HCT116 (cell line): ENCODE data around the gene MPP7. TPM values are rescaled to one million over a fixed set of nuclear protein-coding genes. Genes with fewer than 3 reads are reported as not detected.

ENCODE experiments used
- ATAC-seq: fragments of 200-7000 bp; cut with Tn5 transposase; 2 replicates; pipeline ENCODE4 v1.9.1; 2020; ENCODE audit warnings: mild to moderate bottlenecking, moderate library complexity
- BruUV-seq: library from RNA; stranded (reverse); fragments of 400-500 nt; replicated peaks from 2 replicates; lab custom pipeline; 2021; lab: Mats Ljungman, UMichigan
- CTCF ChIA-PET: fragments of 300-600 bp; sonication (Branson Sonifier 250); formaldehyde crosslinking; loops from one replicate; lab custom pipeline; 2021; ENCODE audit warnings: antibody characterized with exemption; lab: Charles Lee
- POLR2A ChIA-PET: fragments of 300-600, 350-600 bp; sonication (Branson Sonifier 250); formaldehyde crosslinking; loops from one replicate; lab custom pipeline; 2021; ENCODE audit warnings: antibody characterized with exemption; lab: Charles Lee
- RAD21 ChIA-PET, 2 experiments: fragments of 300-600 bp; sonication (Branson Sonifier 250); formaldehyde crosslinking; loops; one replicate each; lab custom pipeline; 2023; ENCODE audit warnings: low total read pairs in 2 of 2; ENCODE audit not compliant: uncharacterized antibody in 2 of 2, unreplicated experiment in 2 of 2, low non-redundant PET in 1 of 2; lab: Charles Lee
- DNase-seq: peaks from one replicate; pipeline ENCODE4 v3.0.0-alpha.2; 2010; ENCODE audit warnings: low read depth, low spot score
- H2AFZ ChIP-seq: fragments of 200-600 bp; shearing (Covaris generic), sonication (generic); 2 replicates; pipeline ENCODE4 v1.6.1; 2017; ENCODE audit warnings: low read depth, mixed run types, mixed read lengths, antibody characterized with exemption, low read length; ENCODE audit not compliant: poor library complexity, severe bottlenecking
- H3K27ac ChIP-seq: 2 replicates; pipeline ENCODE4 v1.5.1; 2012; ENCODE audit warnings: low read depth, low read length
- H3K27me3 ChIP-seq: fragments of 200-600 bp; sonication (generic); 2 replicates; pipeline ENCODE4 v1.6.1; 2016; ENCODE audit warnings: mixed run types, low read length, mixed read lengths; ENCODE audit not compliant: insufficient read depth
- H3K36me3 ChIP-seq, 2 experiments: fragments of 200-500 bp in 1 of 2; fragments of 200-600 bp in 1 of 2; sonication (Bioruptor generic) in 1 of 2; sonication (generic) in 1 of 2; 2 replicates each; pipeline versions ENCODE4 v1.5.1 to v1.6.1; 2014 to 2016; ENCODE audit warnings: low read length in 2 of 2, inconsistent platforms in 1 of 2, mixed read lengths in 1 of 2, mixed run types in 1 of 2; ENCODE audit not compliant: insufficient read depth in 2 of 2, control insufficient read depth in 1 of 2
- H3K4me1 ChIP-seq, 2 experiments: fragments of 200-600 bp in 1 of 2; sonication (generic) in 1 of 2; 2 replicates each; pipeline versions ENCODE4 v1.5.1 to v1.6.1; 2012 to 2017; ENCODE audit warnings: low read length in 2 of 2, inconsistent platforms in 1 of 2, mild to moderate bottlenecking in 1 of 2, mixed read lengths in 1 of 2, mixed run types in 1 of 2, moderate library complexity in 1 of 2; ENCODE audit not compliant: insufficient read depth in 2 of 2, control insufficient read depth in 1 of 2
- H3K4me2 ChIP-seq: fragments of 200-600 bp; sonication (generic); 2 replicates; pipeline ENCODE4 v1.6.1; 2017; ENCODE audit warnings: mixed run types, low read length, mixed read lengths
- H3K4me3 ChIP-seq, 2 experiments: fragments of 200-600 bp in 1 of 2; sonication (generic) in 1 of 2; replicated peaks in 1 of 2; 2 replicates each; pipeline ENCODE4 v1.5.1; 2011 to 2016; ENCODE audit warnings: low read length in 2 of 2, control low read depth in 1 of 2, low read depth in 1 of 2, mild to moderate bottlenecking in 1 of 2, mixed read lengths in 1 of 2, mixed run types in 1 of 2
- H3K79me2 ChIP-seq: fragments of 200-600 bp; sonication (generic); 2 replicates; pipeline ENCODE4 v1.6.1; 2017; ENCODE audit warnings: mild to moderate bottlenecking, mixed run types, low read length, moderate library complexity, mixed read lengths; ENCODE audit not compliant: insufficient read depth
- H3K9ac ChIP-seq: fragments of 200-600 bp; sonication (generic); 2 replicates; pipeline ENCODE4 v1.6.1; 2016; ENCODE audit warnings: low read length, mixed read lengths
- H3K9me2 ChIP-seq: fragments of 200-600 bp; sonication (generic), shearing (Covaris generic); 2 replicates; pipeline ENCODE4 v1.6.1; 2017; ENCODE audit warnings: mixed run types, mild to moderate bottlenecking, moderate library complexity; ENCODE audit not compliant: insufficient read depth
- H3K9me3 ChIP-seq, 2 experiments: fragments of 200-500 bp in 1 of 2; fragments of 200-600 bp in 1 of 2; sonication (Bioruptor generic) in 1 of 2; sonication (generic) in 1 of 2; 2 replicates each; pipeline ENCODE4 v1.6.1; 2014 to 2017; ENCODE audit warnings: low read length in 2 of 2, mixed read lengths in 2 of 2, inconsistent platforms in 1 of 2, low read depth in 1 of 2, mild to moderate bottlenecking in 1 of 2, mixed run types in 1 of 2, moderate library complexity in 1 of 2; ENCODE audit not compliant: control insufficient read depth in 1 of 2, insufficient read depth in 1 of 2
- H4K20me1 ChIP-seq: fragments of 200-600 bp; sonication (generic), shearing (Covaris generic); 2 replicates; pipeline ENCODE4 v1.6.1; 2017; ENCODE audit warnings: mixed run types, mild to moderate bottlenecking, moderate library complexity; ENCODE audit not compliant: insufficient read depth
- CEBPB ChIP-seq: IDR thresholded peaks from 2 replicates; pipeline ENCODE4 v1.6.1; 2012; ENCODE audit warnings: low read depth
- EGR1 ChIP-seq: IDR thresholded peaks from 2 replicates; pipeline ENCODE4 v1.6.1; 2012; ENCODE audit warnings: low read depth
- ELF1 ChIP-seq: IDR thresholded peaks from 2 replicates; pipeline ENCODE4 v1.6.1; 2012; ENCODE audit warnings: low read depth, borderline replicate concordance
- EZH2 ChIP-seq: fragments of 200-600 bp; sonication (generic); IDR thresholded peaks from 2 replicates; pipeline ENCODE4 v1.6.1; 2017; ENCODE audit warnings: antibody characterized with exemption, mixed run types
- EZH2phosphoT487 ChIP-seq: fragments of 200-600 bp; IDR thresholded peaks from 2 replicates; pipeline ENCODE4 v1.6.1; 2018; ENCODE audit warnings: antibody characterized with exemption, borderline replicate concordance
- JUND ChIP-seq: IDR thresholded peaks from 2 replicates; pipeline ENCODE4 v1.6.1; 2012
- POLR2A ChIP-seq: IDR thresholded peaks from 2 replicates; pipeline ENCODE4 v1.7.0; 2011; ENCODE audit warnings: borderline replicate concordance; ENCODE audit not compliant: insufficient read depth, insufficient read length; ENCODE audit errors: extremely low read depth
- RAD21 ChIP-seq: IDR thresholded peaks from 2 replicates; pipeline ENCODE4 v1.6.1; 2012; ENCODE audit warnings: low read depth, mild to moderate bottlenecking
- REST ChIP-seq: IDR thresholded peaks from 2 replicates; pipeline ENCODE4 v1.6.1; 2012; ENCODE audit warnings: low read depth
- SIN3A ChIP-seq: IDR thresholded peaks from 2 replicates; pipeline ENCODE4 v1.6.1; 2012; ENCODE audit warnings: low read depth
- SP1 ChIP-seq: IDR thresholded peaks from 2 replicates; pipeline ENCODE4 v1.6.1; 2012; ENCODE audit warnings: low read depth
- SRF ChIP-seq: IDR thresholded peaks from 2 replicates; pipeline ENCODE4 v1.6.1; 2012; ENCODE audit warnings: low read depth
- ZBTB33 ChIP-seq: IDR thresholded peaks from 2 replicates; pipeline ENCODE4 v1.6.1; 2011; ENCODE audit warnings: mild to moderate bottlenecking, low read length, moderate library complexity; ENCODE audit not compliant: insufficient replicate concordance; ENCODE audit errors: extremely low read depth
- ZNF274 ChIP-seq: fragments of 200-500 bp; sonication (Bioruptor generic); IDR thresholded peaks from 2 replicates; pipeline ENCODE4 v1.6.1; 2014; ENCODE audit warnings: mild to moderate bottlenecking, low read depth, low read length, inconsistent platforms
- intact Hi-C: fragments of 100-400 bp; cut with micrococcal nuclease; formaldehyde crosslinking; loops from 2 replicates; pipeline ENCODE4 v1.10.0; 2022
- total RNA-seq: library from RNA; stranded (reverse); gene quantifications from one replicate; pipeline ENCODE4 v1.2.1, GENCODE V29; 2021; ENCODE audit not compliant: unreplicated experiment
- TF ChIP-seq, protein P1 (sequence below): IDR thresholded peaks from 2 replicates; pipeline ENCODE4 v1.6.1; 2012
- TF ChIP-seq, protein P2 (sequence below), 3 experiments: fragments of 200-600 bp in 1 of 3; sonication (generic) in 1 of 3; IDR thresholded peaks in 2 of 3; conservative IDR thresholded peaks in 1 of 3; 2 replicates each; pipeline ENCODE4 v1.5.1; 2012 to 2017; ENCODE audit warnings: low read depth in 2 of 3, low read length in 2 of 3, antibody characterized with exemption in 1 of 3, borderline replicate concordance in 1 of 3, control low read depth in 1 of 3, mild to moderate bottlenecking in 1 of 3, mixed read lengths in 1 of 3, mixed run types in 1 of 3, moderate library complexity in 1 of 3; ENCODE audit not compliant: insufficient read depth in 1 of 3

Gene MPP7
- total RNA-seq, 1 experiment from 2014 or later, result 64.5 TPM

DNA sequence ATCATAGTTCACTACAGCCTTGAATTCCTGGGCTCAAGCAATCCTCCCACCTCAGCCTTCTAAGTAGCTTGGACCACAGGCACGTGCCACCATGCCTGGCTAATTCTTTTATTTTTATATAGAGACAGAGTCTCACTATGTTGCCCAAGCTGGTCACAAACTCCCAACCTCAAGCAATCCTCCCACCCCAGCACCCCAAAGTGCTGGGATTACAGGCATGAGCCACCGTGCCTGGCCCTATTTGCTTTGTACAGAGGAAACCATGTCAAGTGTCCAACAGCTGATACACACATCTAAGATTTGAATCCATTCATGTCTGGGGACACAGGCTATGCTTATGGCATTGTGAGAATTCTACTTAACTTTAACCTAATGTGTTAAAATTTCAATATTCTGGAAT, 29.9 kb upstream of the MPP7 start (continued):
- TF ChIP-seq SIN3A (no peak), ZNF274 (no peak), ELF1 (no peak), JUND (no peak)
- TF ChIP-seq, all 23 proteins: peak for 0

DNA sequence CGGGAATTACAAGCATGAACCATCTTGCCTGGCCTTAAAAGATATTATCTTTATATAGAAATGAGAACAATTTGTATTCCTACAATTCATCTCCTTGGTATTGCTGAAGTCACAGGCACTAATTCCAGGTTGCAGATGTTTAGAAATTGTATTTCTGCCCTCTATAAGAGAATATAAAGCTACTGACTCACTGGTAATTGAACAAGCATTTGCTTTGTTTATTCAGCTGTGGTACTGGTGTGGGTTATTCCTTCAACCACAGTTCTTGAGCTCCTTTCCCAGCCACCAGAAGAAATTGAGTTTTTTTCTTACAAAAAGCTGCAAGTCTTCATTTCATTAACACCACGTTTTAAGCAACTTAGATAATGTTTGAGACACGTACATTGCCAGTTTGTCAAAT, 29.0 kb upstream of the MPP7 start:
- DNase-seq (no peak), ATAC-seq (no peak)
- Histone ChIP-seq H3K4me2 (no peak overlapping the region), H2AFZ (no peak overlapping the region), H3K79me2 (no peaks in the 10 kb centered on the region), H3K36me3 (no peaks in the 10 kb centered on the region), H3K4me1 (peaks cover 25 to 27% of the 10 kb centered on the region in 2 experiments), H3K9ac (no peak overlapping the region), H4K20me1 (no peaks in the 10 kb centered on the region), H3K4me3 (no peak overlapping the region), H3K9me3 (no peaks in the 10 kb centered on the region), H3K27me3 (no peaks in the 10 kb centered on the region), H3K9me2 (no peaks in the 10 kb centered on the region), H3K27ac (no peak overlapping the region)
- intact Hi-C loops, result no loop called here
- ChIA-PET CTCF (interaction anchor here (0.8 kb wide), 1 partner anchor 28 kb away, joined by 3 read pairs; no protein-coding TSS in a partner anchor), POLR2A (interaction anchor here (1.0 kb wide), 1 partner anchor 10 kb away, joined by 4 read pairs; no protein-coding TSS in a partner anchor), RAD21 (no interaction called here)
- TF ChIP-seq SIN3A, result no peak
- TF ChIP-seq SRF, result no peak
- TF ChIP-seq, protein P1, sequence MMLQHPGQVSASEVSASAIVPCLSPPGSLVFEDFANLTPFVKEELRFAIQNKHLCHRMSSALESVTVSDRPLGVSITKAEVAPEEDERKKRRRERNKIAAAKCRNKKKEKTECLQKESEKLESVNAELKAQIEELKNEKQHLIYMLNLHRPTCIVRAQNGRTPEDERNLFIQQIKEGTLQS, result no peak
- TF ChIP-seq CEBPB, result no peak
- TF ChIP-seq REST, result no peak
- no peak for TF ChIP-seq JUND
- no peak for TF ChIP-seq RAD21
- TF ChIP-seq EZH2phosphoT487, result no peak
- TF ChIP-seq POLR2A, result no peak
- TF ChIP-seq EGR1, result no peak
- no peak for TF ChIP-seq EZH2
- no peak for TF ChIP-seq SP1
- TF ChIP-seq, protein P2, sequence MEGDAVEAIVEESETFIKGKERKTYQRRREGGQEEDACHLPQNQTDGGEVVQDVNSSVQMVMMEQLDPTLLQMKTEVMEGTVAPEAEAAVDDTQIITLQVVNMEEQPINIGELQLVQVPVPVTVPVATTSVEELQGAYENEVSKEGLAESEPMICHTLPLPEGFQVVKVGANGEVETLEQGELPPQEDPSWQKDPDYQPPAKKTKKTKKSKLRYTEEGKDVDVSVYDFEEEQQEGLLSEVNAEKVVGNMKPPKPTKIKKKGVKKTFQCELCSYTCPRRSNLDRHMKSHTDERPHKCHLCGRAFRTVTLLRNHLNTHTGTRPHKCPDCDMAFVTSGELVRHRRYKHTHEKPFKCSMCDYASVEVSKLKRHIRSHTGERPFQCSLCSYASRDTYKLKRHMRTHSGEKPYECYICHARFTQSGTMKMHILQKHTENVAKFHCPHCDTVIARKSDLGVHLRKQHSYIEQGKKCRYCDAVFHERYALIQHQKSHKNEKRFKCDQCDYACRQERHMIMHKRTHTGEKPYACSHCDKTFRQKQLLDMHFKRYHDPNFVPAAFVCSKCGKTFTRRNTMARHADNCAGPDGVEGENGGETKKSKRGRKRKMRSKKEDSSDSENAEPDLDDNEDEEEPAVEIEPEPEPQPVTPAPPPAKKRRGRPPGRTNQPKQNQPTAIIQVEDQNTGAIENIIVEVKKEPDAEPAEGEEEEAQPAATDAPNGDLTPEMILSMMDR (IDR thresholded peaks at IDR 0.05 in 2 of 3, conservative IDR thresholded peaks at IDR 0.05 in 1 of 3; ENCODE audit: borderline replicate concordance in 1 of 3, insufficient read depth in 1 of 3, low read depth in 2 of 3, low read length in 2 of 3), result no peak
- TF ChIP-seq ZNF274, result no peak
- no peak for TF ChIP-seq ZBTB33
- BruUV-seq, result no TSS peak
